ENCODE measurements around the gene PRRC2B. TPM values are rescaled to one million over a fixed set of nuclear protein-coding genes. Genes with fewer than 3 reads are reported as not detected.
A peak's percentile ranks its signal among the peaks of the same experiment; 100 is the strongest.

Gene PRRC2B
- total and polyA plus RNA-seq, 2 of the 13 experiments (the other 11 are each of a cell fraction or from before 2014, with no cell fraction given) = 20.8 to 37.4 TPM

DNA sequence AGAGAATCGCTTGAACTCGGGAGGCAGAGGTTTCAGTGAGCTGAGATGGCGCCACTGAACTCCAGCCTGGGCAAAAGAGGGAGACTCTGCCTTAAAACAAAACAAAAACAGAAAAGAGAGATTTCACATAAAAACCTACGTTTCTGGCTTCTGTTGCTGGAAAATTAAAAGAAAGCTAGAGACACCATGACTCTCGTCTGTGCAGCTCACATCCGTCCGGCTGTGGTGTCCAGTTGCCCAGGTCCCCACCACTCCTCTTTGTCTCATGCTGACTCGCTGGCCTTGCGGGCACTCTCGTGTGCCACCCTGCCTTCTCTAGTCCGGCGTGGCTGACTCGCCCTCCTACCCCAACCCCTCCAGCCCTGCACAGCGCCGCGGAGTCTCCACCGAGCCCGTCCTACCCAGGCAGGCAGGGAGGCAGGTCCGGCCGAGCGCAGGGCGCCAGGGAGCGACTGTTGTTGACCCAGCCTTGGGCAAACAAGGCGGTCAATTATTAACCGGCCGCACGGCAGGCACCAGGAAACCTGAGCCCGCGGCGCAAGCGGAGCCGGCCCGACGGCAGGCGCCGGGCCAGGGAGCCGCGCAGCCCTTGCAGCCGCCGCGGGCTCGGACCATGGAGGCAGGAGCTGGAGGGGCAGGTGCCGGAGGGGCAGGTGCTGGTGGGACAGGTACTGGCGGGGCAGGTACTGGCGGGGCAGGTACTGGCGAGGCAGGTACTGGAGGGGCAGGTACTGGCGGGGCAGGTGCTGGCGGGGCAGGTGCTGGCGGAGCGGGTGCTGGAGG lies 151.3 kb downstream of the PRRC2B start, which contains the start of gene PRRT1B (continued):
- TF ChIP-seq, protein P1, sequence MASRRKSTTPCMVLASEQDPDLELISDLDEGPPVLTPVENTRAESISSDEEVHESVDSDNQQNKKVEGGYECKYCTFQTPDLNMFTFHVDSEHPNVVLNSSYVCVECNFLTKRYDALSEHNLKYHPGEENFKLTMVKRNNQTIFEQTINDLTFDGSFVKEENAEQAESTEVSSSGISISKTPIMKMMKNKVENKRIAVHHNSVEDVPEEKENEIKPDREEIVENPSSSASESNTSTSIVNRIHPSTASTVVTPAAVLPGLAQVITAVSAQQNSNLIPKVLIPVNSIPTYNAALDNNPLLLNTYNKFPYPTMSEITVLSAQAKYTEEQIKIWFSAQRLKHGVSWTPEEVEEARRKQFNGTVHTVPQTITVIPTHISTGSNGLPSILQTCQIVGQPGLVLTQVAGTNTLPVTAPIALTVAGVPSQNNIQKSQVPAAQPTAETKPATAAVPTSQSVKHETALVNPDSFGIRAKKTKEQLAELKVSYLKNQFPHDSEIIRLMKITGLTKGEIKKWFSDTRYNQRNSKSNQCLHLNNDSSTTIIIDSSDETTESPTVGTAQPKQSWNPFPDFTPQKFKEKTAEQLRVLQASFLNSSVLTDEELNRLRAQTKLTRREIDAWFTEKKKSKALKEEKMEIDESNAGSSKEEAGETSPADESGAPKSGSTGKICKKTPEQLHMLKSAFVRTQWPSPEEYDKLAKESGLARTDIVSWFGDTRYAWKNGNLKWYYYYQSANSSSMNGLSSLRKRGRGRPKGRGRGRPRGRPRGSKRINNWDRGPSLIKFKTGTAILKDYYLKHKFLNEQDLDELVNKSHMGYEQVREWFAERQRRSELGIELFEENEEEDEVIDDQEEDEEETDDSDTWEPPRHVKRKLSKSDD (CRISPR knock-in tag; IDR thresholded peaks at IDR 0.05; ENCODE audit: low read depth) = no peak
- TF ChIP-seq ZNF7 (CRISPR knock-in tag; IDR thresholded peaks at IDR 0.05) (no peak), MAFK (conservative IDR thresholded peaks at IDR 0.05 in 1 of 2, IDR thresholded peaks at IDR 0.05 in 1 of 2; ENCODE audit: low read length in 2 of 2) (no peak), FIP1L1 (IDR thresholded peaks at IDR 0.05; ENCODE audit: borderline replicate concordance, insufficient read depth, low read depth, low read length) (no peak), ZFY (CRISPR knock-in tag; IDR thresholded peaks at IDR 0.05) (peak; percentile 41; the same call in 1 of the 2 replicates), ZNF383 (CRISPR knock-in tag; IDR thresholded peaks at IDR 0.05; ENCODE audit: borderline replicate concordance) (no peak), HDAC1 (CRISPR knock-in tag; IDR thresholded peaks at IDR 0.05) (peak; percentile 84), ZNF883 (CRISPR knock-in tag; IDR thresholded peaks at IDR 0.05; ENCODE audit: not compliant biosample characterization) (no peak), SATB2 (CRISPR knock-in tag; IDR thresholded peaks at IDR 0.05) (no peak), SMARCE1 (IDR thresholded peaks at IDR 0.05; ENCODE audit: borderline replicate concordance) (no peak), ATM (IDR thresholded peaks at IDR 0.05; ENCODE audit: borderline replicate concordance) (no peak), CREM (IDR thresholded peaks at IDR 0.05) (no peak), CREM (CRISPR knock-in tag; IDR thresholded peaks at IDR 0.05) (no peak), U2AF2 (IDR thresholded peaks at IDR 0.05; ENCODE audit: low read depth, low read length) (no peak), BCL6 (CRISPR knock-in tag; IDR thresholded peaks at IDR 0.05) (peak; percentile 99), ZNF766 (CRISPR knock-in tag; IDR thresholded peaks at IDR 0.05; ENCODE audit: borderline replicate concordance) (no peak), ZFAT (CRISPR knock-in tag; conservative IDR thresholded peaks at IDR 0.05) (no peak), ZNF782 (CRISPR knock-in tag; IDR thresholded peaks at IDR 0.05; ENCODE audit: borderline replicate concordance) (peak; percentile 68; the same call in 1 of the 2 replicates), RORA (CRISPR knock-in tag; IDR thresholded peaks at IDR 0.05) (no peak)
- TF ChIP-seq, protein P2, sequence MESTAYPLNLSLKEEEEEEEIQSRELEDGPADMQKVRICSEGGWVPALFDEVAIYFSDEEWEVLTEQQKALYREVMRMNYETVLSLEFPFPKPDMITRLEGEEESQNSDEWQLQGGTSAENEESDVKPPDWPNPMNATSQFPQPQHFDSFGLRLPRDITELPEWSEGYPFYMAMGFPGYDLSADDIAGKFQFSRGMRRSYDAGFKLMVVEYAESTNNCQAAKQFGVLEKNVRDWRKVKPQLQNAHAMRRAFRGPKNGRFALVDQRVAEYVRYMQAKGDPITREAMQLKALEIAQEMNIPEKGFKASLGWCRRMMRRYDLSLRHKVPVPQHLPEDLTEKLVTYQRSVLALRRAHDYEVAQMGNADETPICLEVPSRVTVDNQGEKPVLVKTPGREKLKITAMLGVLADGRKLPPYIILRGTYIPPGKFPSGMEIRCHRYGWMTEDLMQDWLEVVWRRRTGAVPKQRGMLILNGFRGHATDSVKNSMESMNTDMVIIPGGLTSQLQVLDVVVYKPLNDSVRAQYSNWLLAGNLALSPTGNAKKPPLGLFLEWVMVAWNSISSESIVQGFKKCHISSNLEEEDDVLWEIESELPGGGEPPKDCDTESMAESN (CRISPR knock-in tag; conservative IDR thresholded peaks at IDR 0.05) = peak; percentile 76
- TF ChIP-seq, protein P3, sequence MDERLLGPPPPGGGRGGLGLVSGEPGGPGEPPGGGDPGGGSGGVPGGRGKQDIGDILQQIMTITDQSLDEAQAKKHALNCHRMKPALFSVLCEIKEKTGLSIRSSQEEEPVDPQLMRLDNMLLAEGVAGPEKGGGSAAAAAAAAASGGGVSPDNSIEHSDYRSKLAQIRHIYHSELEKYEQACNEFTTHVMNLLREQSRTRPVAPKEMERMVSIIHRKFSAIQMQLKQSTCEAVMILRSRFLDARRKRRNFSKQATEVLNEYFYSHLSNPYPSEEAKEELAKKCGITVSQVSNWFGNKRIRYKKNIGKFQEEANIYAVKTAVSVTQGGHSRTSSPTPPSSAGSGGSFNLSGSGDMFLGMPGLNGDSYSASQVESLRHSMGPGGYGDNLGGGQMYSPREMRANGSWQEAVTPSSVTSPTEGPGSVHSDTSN (CRISPR knock-in tag; IDR thresholded peaks at IDR 0.05) = no peak
- TF ChIP-seq, protein P4, sequence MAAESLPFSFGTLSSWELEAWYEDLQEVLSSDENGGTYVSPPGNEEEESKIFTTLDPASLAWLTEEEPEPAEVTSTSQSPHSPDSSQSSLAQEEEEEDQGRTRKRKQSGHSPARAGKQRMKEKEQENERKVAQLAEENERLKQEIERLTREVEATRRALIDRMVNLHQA (CRISPR knock-in tag; IDR thresholded peaks at IDR 0.05) = no peak
- TF ChIP-seq, protein P5, sequence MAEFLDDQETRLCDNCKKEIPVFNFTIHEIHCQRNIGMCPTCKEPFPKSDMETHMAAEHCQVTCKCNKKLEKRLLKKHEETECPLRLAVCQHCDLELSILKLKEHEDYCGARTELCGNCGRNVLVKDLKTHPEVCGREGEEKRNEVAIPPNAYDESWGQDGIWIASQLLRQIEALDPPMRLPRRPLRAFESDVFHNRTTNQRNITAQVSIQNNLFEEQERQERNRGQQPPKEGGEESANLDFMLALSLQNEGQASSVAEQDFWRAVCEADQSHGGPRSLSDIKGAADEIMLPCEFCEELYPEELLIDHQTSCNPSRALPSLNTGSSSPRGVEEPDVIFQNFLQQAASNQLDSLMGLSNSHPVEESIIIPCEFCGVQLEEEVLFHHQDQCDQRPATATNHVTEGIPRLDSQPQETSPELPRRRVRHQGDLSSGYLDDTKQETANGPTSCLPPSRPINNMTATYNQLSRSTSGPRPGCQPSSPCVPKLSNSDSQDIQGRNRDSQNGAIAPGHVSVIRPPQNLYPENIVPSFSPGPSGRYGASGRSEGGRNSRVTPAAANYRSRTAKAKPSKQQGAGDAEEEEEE (CRISPR knock-in tag; IDR thresholded peaks at IDR 0.05; ENCODE audit: borderline replicate concordance) = no peak
